ENCODE data around the gene HOXA10. TPM values are rescaled to one million over a fixed set of nuclear protein-coding genes. Genes with fewer than 3 reads are reported as not detected.
A peak's percentile ranks its signal among the peaks of the same experiment; 100 is the strongest.

Gene HOXA10
- total RNA-seq, 4 donors from 2014 or later: 15.7 to 28.4 (median 19.8) TPM

- no peak overlapping the region for H3K27ac ChIP-seq
- peak in 1 of 3 donors; percentile 33 for DNase-seq
- H3K9me3 ChIP-seq: no peaks in the 10 kb centered on the region
- no peak overlapping the region for H3K4me3 ChIP-seq
- peaks cover 4 to 34% (median 25%) of the 10 kb centered on the region in 4 donors for H3K4me1 ChIP-seq
- H3K36me3 ChIP-seq: no peaks in the 10 kb centered on the region
- H3K27me3 ChIP-seq: peaks cover 4 to 85% of the 10 kb centered on the region in 2 donors
- TF ChIP-seq POLR2A (IDR thresholded peaks at IDR 0.05) (no peak), CTCF (IDR thresholded peaks at IDR 0.05) (no peak)
Measured at GRCh38 chr7:27191161-27191731, 17.1 kb upstream of the HOXA10 start.

- H3K4me1 ChIP-seq: peaks cover 4 to 42% (median 25%) of the 10 kb centered on the region in 4 donors
- H3K4me3 ChIP-seq: no peak overlapping the region
- DNase-seq: no peak
- H3K9me3 ChIP-seq: no peaks in the 10 kb centered on the region
- no peak overlapping the region for H3K27ac ChIP-seq
- no peaks in the 10 kb centered on the region for H3K36me3 ChIP-seq
- H3K27me3 ChIP-seq: peaks cover 4 to 87% of the 10 kb centered on the region in 2 donors
- TF ChIP-seq CTCF (IDR thresholded peaks at IDR 0.05) (no peak), POLR2A (IDR thresholded peaks at IDR 0.05) (no peak)
Measured at GRCh38 chr7:27189997-27190748, 16.1 kb upstream of the HOXA10 start.

GRCh38 chr7:27189295-27189996 is 15.3 kb upstream of the HOXA10 start:
- Histone ChIP-seq H3K27me3 (peaks cover 4 to 86% of the 10 kb centered on the region in 2 donors), H3K27ac (no peak overlapping the region), H3K4me3 (peak overlapping the region in 2 of 4 donors; percentile 9 to 33), H3K9me3 (no peaks in the 10 kb centered on the region), H3K4me1 (peaks cover 4 to 49% (median 28%) of the 10 kb centered on the region in 4 donors), H3K36me3 (no peaks in the 10 kb centered on the region)
- TF ChIP-seq CTCF (IDR thresholded peaks at IDR 0.05): no peak
- no peak for TF ChIP-seq POLR2A (IDR thresholded peaks at IDR 0.05)
- DNase-seq: peak in 2 of 3 donors; percentile 42 to 50

GRCh38 chr7:27188386-27189294 is 14.5 kb upstream of the HOXA10 start:
- DNase-seq: peak; percentile 47 to 77 (median 59)
- peaks cover 9 to 57% (median 35%) of the 10 kb centered on the region in 4 donors for H3K4me1 ChIP-seq
- peaks cover 8 to 85% of the 10 kb centered on the region in 2 donors for H3K27me3 ChIP-seq
- H3K36me3 ChIP-seq: no peaks in the 10 kb centered on the region
- TF ChIP-seq POLR2A (IDR thresholded peaks at IDR 0.05) (no peak), CTCF (IDR thresholded peaks at IDR 0.05) (no peak)
- peak overlapping the region in 3 of 4 donors; percentile 9 to 33 (median 21) for H3K4me3 ChIP-seq
- no peaks in the 10 kb centered on the region for H3K9me3 ChIP-seq
- no peak overlapping the region for H3K27ac ChIP-seq
